GM19463 (cell line): Measurements from ENCODE around the gene ZFPM1.

Experiments
- ATAC-seq: cut with Tn5 transposase; IDR thresholded peaks from one replicate; pipeline ENCODE4 v1.9.1; 2021; ENCODE audit warnings: mild to moderate bottlenecking, moderate library complexity; ENCODE audit not compliant: unreplicated experiment

ZFPM1 gene

DNA sequence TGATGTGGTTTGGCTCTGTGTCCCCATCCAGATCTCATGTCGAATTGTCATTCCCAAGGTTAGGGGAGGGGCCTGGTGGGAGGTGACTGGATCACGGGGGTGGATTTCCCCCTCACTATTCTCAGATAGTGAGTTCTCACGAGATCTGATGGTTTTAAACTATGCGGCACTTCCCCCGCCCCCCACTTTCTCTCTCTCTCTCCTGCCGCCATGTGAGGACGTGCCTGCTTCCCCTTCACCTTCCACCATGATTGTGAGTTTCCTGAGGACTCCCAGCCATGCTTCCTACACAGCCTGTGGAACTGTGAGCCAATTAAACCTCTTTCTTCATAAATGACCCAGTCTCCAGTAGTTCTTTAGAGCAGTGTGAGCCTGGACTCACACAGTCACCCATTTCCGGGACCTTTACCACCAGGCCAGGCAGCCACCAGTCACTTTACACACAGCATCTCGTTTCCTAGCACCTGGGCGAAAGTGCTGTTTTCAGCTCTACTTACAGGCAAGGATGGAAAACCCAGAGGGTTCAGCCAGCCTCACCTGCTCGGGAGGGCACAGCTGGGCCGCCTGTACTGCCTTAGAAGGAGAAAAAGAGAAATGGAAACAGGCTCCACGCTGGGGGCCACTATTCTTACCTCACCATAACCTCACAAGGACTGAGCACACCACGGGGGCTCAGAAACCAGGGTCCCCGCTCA, 103.4 kb downstream of the ZFPM1 start:
- no peak for ATAC-seq

- ATAC-seq = no peak
Observed at GRCh38 chr16:88558457-88559442, 105.7 kb downstream of the ZFPM1 start.

DNA sequence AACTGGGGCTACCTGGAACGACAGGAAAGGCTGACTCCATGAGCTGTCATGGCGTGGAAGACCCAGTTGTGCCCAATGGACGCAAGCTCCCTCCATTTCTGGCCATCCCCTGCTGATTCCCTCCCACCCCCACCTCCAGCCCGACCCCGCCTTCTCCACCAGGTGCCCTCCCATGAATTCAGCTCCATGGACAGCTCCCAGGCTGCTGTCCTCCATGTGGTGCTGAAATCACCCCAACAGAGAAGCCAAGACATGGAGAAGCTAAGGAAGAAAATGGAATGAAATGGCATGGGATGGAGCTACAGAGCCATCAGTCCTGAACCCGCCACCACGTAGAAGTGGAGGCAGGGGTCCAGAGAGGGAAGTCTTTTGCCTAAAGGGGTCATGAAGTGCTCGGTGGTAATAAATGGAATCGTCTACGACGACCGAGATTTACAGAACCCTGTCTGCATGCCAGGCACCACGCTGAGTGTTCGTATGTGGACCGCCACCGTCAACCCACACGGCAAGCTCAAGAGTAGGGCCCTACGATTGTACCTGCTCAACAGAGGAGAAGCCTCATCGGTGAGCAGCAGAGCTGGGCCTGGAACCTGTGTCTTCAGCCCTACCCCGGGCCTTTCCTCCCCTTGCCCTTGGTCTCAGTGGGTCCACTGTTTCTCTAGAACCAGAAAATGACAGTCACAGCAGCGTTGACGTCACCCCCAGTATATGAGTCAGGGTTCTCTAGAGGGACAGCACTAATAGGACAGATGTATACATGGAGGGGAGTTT, 107.8 kb downstream of the ZFPM1 start:
- no peak for ATAC-seq

GRCh38 chr16:88561485-88562359, 108.6 kb downstream of the ZFPM1 start:
- no peak for ATAC-seq

GRCh38 chr16:88566158-88566557, 113.1 kb downstream of the ZFPM1 start:
- no peak for ATAC-seq

- ATAC-seq = no peak
Observed at GRCh38 chr16:88568710-88569613, 115.9 kb downstream of the ZFPM1 start.

DNA sequence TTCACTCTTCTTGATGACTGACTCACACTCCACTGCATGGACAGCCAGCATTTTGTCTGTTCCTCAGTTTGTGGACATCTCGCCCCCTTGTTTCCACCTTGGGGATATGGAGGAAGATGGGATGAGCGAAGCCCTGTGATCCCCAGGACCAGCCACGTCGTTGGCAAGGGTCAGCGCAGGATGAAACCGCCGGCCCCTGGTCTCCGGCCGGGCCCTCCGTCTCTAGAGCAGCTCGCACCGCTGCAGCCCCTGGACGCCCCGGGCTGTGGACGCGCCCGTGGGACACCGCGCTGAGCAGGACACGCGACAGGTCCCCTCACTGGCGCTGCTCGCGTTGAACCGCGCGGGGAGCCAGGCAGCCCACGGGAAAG, 116.5 kb downstream of the ZFPM1 start:
- peak; percentile 17 for ATAC-seq

DNA sequence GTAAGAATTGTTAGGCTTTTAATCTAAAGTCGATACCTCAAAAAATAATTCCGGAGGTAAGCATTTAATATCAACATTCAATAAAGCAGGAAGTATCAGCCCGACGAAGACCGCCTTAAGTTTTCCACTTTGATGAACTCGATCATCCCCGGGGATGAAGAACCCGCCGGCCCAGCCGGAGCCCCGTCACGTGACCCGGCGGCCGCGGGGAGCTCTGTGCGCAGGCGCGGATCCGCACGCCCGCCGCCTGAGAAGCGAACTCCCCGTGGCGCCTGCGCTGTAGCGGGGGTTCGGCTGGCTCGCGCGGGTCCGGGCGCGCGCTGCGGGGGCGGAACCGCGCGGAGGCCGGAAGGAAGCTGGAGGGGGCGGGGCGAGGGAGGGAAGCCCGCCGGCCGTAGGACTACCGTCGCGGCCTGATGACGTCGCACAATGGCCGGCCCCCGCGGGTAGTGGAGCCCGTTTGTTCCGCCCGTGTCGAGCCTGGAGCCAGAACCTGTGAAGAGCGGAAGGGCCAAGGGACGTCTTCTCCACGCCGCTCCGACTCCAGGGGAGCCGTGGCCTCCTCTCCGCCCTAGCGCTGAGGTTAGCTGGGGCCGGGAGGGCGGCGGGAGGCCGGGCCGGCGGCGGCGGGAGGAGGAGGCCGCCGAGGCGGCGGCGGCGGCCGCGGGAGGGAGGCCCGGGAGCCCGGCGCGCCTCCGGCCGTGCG, 117.1 kb downstream of the ZFPM1 start, which contains the start of gene ZC3H18:
Gene ZC3H18 (plus strand): TSS at position 419 of the 706 bp plus-strand sequence. CDS start 6,721 bp downstream, outside the sequence.
- ATAC-seq = peak; percentile 82

DNA sequence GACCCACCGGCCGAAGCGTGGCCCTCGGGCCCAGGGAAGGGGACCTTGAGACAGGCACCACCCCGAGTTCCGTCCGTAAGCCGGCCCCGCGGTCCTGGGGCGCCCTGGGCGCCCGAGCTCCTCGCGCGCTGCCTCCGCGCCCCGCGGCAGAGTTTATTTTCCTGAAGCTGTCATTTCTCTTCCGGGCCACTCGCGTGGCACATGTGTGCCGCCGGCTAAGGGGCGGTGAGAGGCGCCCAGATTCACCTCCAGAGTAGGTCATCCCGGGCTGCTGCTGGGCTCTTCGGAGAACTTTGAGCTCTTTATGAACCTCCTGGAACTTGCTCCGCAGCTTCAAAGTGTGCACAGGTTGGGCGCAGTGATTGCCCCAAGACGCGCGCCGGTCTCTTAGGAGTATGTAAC, 117.6 kb downstream of the ZFPM1 start:
- peak; percentile 15 for ATAC-seq

DNA sequence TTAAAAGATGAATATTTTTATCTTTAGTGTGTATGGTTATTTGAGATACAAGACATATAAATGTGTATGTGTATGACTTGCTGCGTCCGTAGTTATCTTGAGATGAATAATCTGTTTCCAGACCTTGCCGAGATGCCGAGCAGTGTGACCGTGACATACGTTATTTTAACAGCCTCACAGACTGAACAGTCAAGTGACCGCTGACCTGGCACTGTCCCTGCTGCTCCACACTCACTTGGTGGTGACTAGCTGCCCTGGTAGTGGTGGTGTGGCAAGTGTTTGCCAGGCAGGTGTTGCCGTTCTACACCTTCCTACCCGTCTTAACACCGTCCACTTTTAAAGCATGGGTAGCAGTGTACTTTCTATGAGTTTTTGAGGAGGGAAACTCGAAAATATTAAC, 122.2 kb downstream of the ZFPM1 start:
- ATAC-seq = no peak

DNA sequence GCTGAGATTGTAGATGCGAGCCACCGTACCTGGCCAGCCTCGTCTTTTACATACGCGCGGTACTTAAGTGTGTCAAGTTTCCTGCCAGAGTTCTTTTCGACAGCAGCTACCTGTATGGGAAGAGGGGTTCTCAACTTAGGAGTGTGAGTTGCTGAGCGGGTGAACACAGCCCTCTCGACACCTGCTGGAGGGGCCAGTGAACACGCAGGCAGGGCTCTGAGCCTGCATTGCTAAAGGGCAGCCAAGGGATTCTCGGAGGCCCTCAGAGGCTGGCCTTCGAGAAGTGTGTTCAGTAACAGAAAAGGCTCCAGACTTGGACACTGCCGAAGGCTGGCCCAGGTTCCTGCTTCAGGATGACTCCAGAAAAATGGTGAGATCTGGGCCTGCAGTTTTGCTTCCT, 123.2 kb downstream of the ZFPM1 start:
- no peak for ATAC-seq

- no peak for ATAC-seq
Observed at GRCh38 chr16:88577166-88577565, 124.1 kb downstream of the ZFPM1 start.

GRCh38 chr16:88578446-88579313, 125.6 kb downstream of the ZFPM1 start:
- ATAC-seq = no peak

DNA sequence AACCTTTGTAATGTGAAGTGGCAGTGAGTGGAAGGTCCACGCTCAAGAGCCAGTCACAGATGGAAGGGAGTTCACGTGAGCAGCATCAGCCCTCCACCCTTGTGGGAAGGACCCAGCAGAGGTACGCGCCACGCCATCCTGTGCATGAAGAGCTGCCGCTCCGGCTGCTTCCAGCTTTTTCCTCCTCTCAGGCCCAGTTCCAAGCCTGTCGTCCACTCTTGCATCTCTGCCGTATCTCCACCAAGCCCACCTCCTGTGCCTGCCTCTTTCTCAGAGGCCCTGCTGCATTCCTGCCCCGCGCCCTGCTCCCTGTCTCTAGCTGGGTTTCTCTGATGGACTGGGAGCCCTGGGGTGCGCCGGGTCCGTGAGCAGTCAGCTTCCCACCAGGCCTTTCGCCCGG, 127.3 kb downstream of the ZFPM1 start:
- no peak for ATAC-seq

GRCh38 chr16:88581033-88581432, 128.0 kb downstream of the ZFPM1 start:
- no peak for ATAC-seq

- no peak for ATAC-seq
Observed at GRCh38 chr16:88582912-88583575, 130.0 kb downstream of the ZFPM1 start.

GRCh38 chr16:88584676-88585075, 131.6 kb downstream of the ZFPM1 start:
- no peak for ATAC-seq
